HepG2 (cell line): Measurements from ENCODE around the gene LTV1. TPM values are rescaled to one million over a fixed set of nuclear protein-coding genes. Genes with fewer than 3 reads are reported as not detected.

ENCODE experiments used
- ATAC-seq: fragments of 200-7000 bp; cut with Tn5 transposase; 3 replicates; pipeline ENCODE4 v1.9.1; 2020; ENCODE audit warnings: mild to moderate bottlenecking, moderate library complexity
- BruUV-seq: library from RNA; stranded (reverse); fragments of 400-500 nt; replicated peaks from 2 replicates; lab custom pipeline; 2021; lab: Mats Ljungman, UMichigan
- CTCF ChIA-PET: fragments of 300-600 bp; formaldehyde crosslinking; extraction: SDS; loops from one replicate; lab custom pipeline; 2021; ENCODE audit warnings: low total read pairs, inconsistent platforms, low intra/inter-chr PET ratio; lab: Yijun Ruan, JAX
- POLR2A ChIA-PET: fragments of 350-600 bp; sonication (Branson Sonifier 250); formaldehyde crosslinking; loops from one replicate; lab custom pipeline; 2020; ENCODE audit warnings: antibody characterized with exemption, inconsistent platforms; lab: Yijun Ruan, JAX
- DNase-seq: peaks from one replicate; pipeline ENCODE4 v3.0.0-alpha.2; 2015; ENCODE audit warnings: low spot score
- FAIRE-seq: peaks from 3 replicates; lab custom pipeline; 2011; peaks lifted over from hg19 to GRCh38; lab: Jason Lieb, UNC
- H2AFZ ChIP-seq: one replicate; pipeline ENCODE4 v1.6.1; 2011; ENCODE audit warnings: low read length, inconsistent platforms
- H3K27ac ChIP-seq: fragments of 300-600 bp; 3 replicates; pipeline ENCODE4 v1.8.0; 2011; ENCODE audit warnings: mixed run types, mild to moderate bottlenecking, mixed read lengths, low read length, inconsistent platforms; ENCODE audit not compliant: insufficient read depth; ENCODE audit errors: extremely low read length
- H3K27me3 ChIP-seq, 2 experiments: fragments of 200-600 bp in 1 of 2; 2 replicates in 1 of 2; 3 replicates in 1 of 2; pipeline versions ENCODE4 v1.6.0 to v1.8.0; 2011; ENCODE audit warnings: low read length in 2 of 2, mild to moderate bottlenecking in 2 of 2, moderate library complexity in 2 of 2, inconsistent platforms in 1 of 2; ENCODE audit not compliant: insufficient read depth in 2 of 2, control insufficient read depth in 1 of 2
- H3K36me3 ChIP-seq, 2 experiments: fragments of 200-600 bp in 1 of 2; replicated peaks in 1 of 2; 2 replicates in 1 of 2; 3 replicates in 1 of 2; pipeline versions ENCODE4 v1.5.1 to v1.8.0; 2011; ENCODE audit warnings: low read length in 2 of 2, inconsistent platforms in 1 of 2; ENCODE audit not compliant: insufficient read depth in 2 of 2, control insufficient read depth in 1 of 2
- H3K4me1 ChIP-seq: 2 replicates; pipeline ENCODE4 v1.5.1; 2012; ENCODE audit warnings: low read length, inconsistent platforms; ENCODE audit not compliant: insufficient read depth
- H3K4me2 ChIP-seq: 2 replicates; pipeline ENCODE4 v1.6.0; 2011; ENCODE audit warnings: low read depth, low read length, inconsistent platforms
- H3K4me3 ChIP-seq, 3 experiments: fragments of 200-600 bp in 1 of 3; sonication (generic), shearing (Covaris generic) in 1 of 3; replicated peaks in 1 of 3; 2 replicates each; pipeline ENCODE4 v1.5.1; 2011 to 2016; ENCODE audit warnings: low read length in 3 of 3, inconsistent platforms in 2 of 3, low read depth in 2 of 3, mild to moderate bottlenecking in 2 of 3, control low read depth in 1 of 3, mixed read lengths in 1 of 3; ENCODE audit not compliant: insufficient read depth in 1 of 3
- H3K79me2 ChIP-seq: one replicate; pipeline ENCODE4 v1.6.1; 2011; ENCODE audit warnings: low read length, inconsistent platforms; ENCODE audit not compliant: insufficient read depth
- H3K9ac ChIP-seq: 2 replicates; pipeline ENCODE4 v1.6.0; 2011; ENCODE audit warnings: mild to moderate bottlenecking, low read depth, low read length, inconsistent platforms; ENCODE audit not compliant: insufficient read depth
- H3K9me3 ChIP-seq: 2 replicates; pipeline ENCODE4 v1.5.1; 2012; ENCODE audit warnings: mild to moderate bottlenecking, low read length
- H4K20me1 ChIP-seq: 2 replicates; pipeline ENCODE4 v1.6.0; 2011; ENCODE audit warnings: inconsistent platforms, mild to moderate bottlenecking, low read length, moderate library complexity; ENCODE audit not compliant: insufficient read depth
- ARNT ChIP-seq: fragments of 450-650 bp; IDR thresholded peaks from 2 replicates; pipeline ENCODE4 v1.6.1; 2017
- CCDC6 ChIP-seq: sonication (generic); formaldehyde crosslinking; IDR thresholded peaks from 2 replicates; pipeline ENCODE4 v1.8.1; 2022; ENCODE audit warnings: mild to moderate bottlenecking, missing genetic modification reagents, moderate library complexity
- EZH2 ChIP-seq: conservative IDR thresholded peaks from 2 replicates; pipeline ENCODE4 v1.6.1; 2012; ENCODE audit warnings: mild to moderate bottlenecking, low read depth, low read length, moderate library complexity
- HMG20A ChIP-seq: IDR thresholded peaks from 2 replicates; pipeline ENCODE4 v1.6.1; 2016; ENCODE audit warnings: borderline replicate concordance
- MEIS1 ChIP-seq: sonication (generic); formaldehyde crosslinking; IDR thresholded peaks from 2 replicates; pipeline ENCODE4 v1.9.0; 2021; ENCODE audit warnings: mild to moderate bottlenecking, missing genetic modification reagents, moderate library complexity, borderline replicate concordance
- MXD1 ChIP-seq: sonication (generic); formaldehyde crosslinking; IDR thresholded peaks from 2 replicates; pipeline ENCODE4 v1.4.0; 2020; ENCODE audit warnings: mild to moderate bottlenecking, missing genetic modification reagents
- MYNN ChIP-seq: sonication (generic); formaldehyde crosslinking; IDR thresholded peaks from 2 replicates; pipeline ENCODE4 v1.4.0; 2020; ENCODE audit warnings: mild to moderate bottlenecking, low read depth, missing genetic modification reagents
- NCOA5 ChIP-seq: sonication (generic); formaldehyde crosslinking; IDR thresholded peaks from 2 replicates; pipeline ENCODE4 v1.4.0; 2020; ENCODE audit warnings: missing genetic modification reagents
- NKX3-1 ChIP-seq: sonication (generic); formaldehyde crosslinking; IDR thresholded peaks from 2 replicates; pipeline ENCODE4 v1.5.0; 2020; ENCODE audit warnings: missing genetic modification reagents
- NPAS2 ChIP-seq: sonication (generic); formaldehyde crosslinking; IDR thresholded peaks from 2 replicates; pipeline ENCODE4 v1.8.0; 2022; ENCODE audit warnings: mild to moderate bottlenecking, missing genetic modification reagents, borderline replicate concordance
- NR2F1 ChIP-seq, 2 experiments: fragments of 450-650 bp in 1 of 2; formaldehyde crosslinking in 1 of 2; IDR thresholded peaks; 2 replicates each; pipeline versions ENCODE4 v1.5.0 to v1.6.1; 2016 to 2020; ENCODE audit warnings: mild to moderate bottlenecking in 1 of 2, missing compliant biosample characterization in 1 of 2, missing genetic modification reagents in 1 of 2, moderate library complexity in 1 of 2
- NR2F2 ChIP-seq: IDR thresholded peaks from 2 replicates; pipeline ENCODE4 v1.6.1; 2012; ENCODE audit warnings: low read depth, inconsistent platforms, borderline replicate concordance
- SOX13 ChIP-seq, 3 experiments: fragments of 450-650 bp in 1 of 3; sonication (generic) in 1 of 3; formaldehyde crosslinking in 1 of 3; IDR thresholded peaks in 2 of 3; conservative IDR thresholded peaks in 1 of 3; 2 replicates each; pipeline versions ENCODE4 v1.5.0 to v1.6.1; 2016 to 2020; ENCODE audit warnings: antibody characterized with exemption in 1 of 3, mild to moderate bottlenecking in 1 of 3, missing compliant biosample characterization in 1 of 3, missing genetic modification reagents in 1 of 3, moderate library complexity in 1 of 3
- ZNF282 ChIP-seq: fragments of 450-650 bp; IDR thresholded peaks from 2 replicates; pipeline ENCODE4 v1.6.1; 2018; ENCODE audit not compliant: partially characterized antibody
- WGBS: methylation state at CpG from one replicate; pipeline ENCODE4 v1.1.6; 2017; ENCODE audit warnings: low lambda C conversion rate; 5-methylcytosine and 5-hydroxymethylcytosine counted together
- in situ Hi-C: cut with HindIII; loops from 2 replicates; pipeline ENCODE4 v1.10.0; 2017; ENCODE audit warnings: low pct_unique_long_range_greater_than_20kb; ENCODE audit not compliant: extremely low pct_ligation_motif_present
- intact Hi-C: fragments of 100-400 bp; cut with micrococcal nuclease; formaldehyde crosslinking; loops from one replicate; pipeline ENCODE4 v1.10.0; 2022; ENCODE audit not compliant: unreplicated experiment
- polyA plus RNA-seq, 8 experiments: library from polyadenylated mRNA; depleted of rRNA in 3 of 8; stranded (reverse) in 7 of 8; unstranded in 1 of 8; fragments of >200 nt; fragmentation: Illumina TruSeq in 4 of 8; extraction: Trizol in 4 of 8; gene quantifications; 2 replicates each; pipeline versions ENCODE4 v1.2.1 to v1.2.3, GENCODE V29; 2011 to 2016; ENCODE audit warnings: low read depth in 4 of 8, missing spikeins in 1 of 8, mixed read lengths in 1 of 8; ENCODE audit not compliant: insufficient read depth in 1 of 8
- total RNA-seq, 5 experiments: library from RNA; depleted of rRNA; stranded (reverse); fragments of >200 nt; fragmentation: Illumina TruSeq; extraction: Trizol; gene quantifications; 2 replicates each; pipeline ENCODE4 v1.2.3, GENCODE V29; 2016; ENCODE audit warnings: low read depth in 1 of 5
- TF ChIP-seq, protein P1 (sequence below): IDR thresholded peaks from 2 replicates; pipeline ENCODE4 v1.6.1; 2012; ENCODE audit warnings: low read length, improper control_type of control experiment
- TF ChIP-seq, protein P2 (sequence below): sonication (generic); formaldehyde crosslinking; IDR thresholded peaks from 2 replicates; pipeline ENCODE4 v1.8.0; 2022; ENCODE audit warnings: mild to moderate bottlenecking, missing genetic modification reagents, borderline replicate concordance

The LTV1 gene
- total and polyA plus RNA-seq, 2 of the 13 experiments (the other 11 are each of a cell fraction or from before 2014, with no cell fraction given): 21.1 to 85.8 TPM

- TF ChIP-seq HMG20A (CRISPR knock-in tag) (no peak), ZNF282 (no peak)
Observed at GRCh38 chr6:143896126-143896860, 53.2 kb downstream of the LTV1 start (continued).

DNA sequence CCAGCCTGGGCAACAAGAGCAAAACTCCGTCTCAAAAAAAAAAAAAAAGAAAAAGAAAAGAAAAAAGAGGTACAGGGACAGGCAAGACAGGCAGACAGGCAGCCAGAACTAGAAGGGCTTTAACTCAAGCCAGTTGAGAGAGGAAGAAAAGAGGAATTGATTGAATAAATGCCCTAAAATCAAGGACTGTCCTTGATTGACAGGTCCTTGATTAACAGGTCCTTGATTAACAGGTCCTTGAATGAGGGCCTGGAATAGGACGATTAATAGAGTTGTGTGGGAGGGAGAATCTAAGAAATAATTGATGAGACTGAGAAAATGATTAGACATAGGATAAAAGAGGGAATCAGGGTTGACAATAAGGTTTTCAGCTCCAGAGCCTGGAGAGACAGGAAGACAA, 57.2 kb downstream of the LTV1 start:
- Histone ChIP-seq H3K4me1 (no peaks in the 10 kb centered on the region), H3K9ac (no peak overlapping the region), H4K20me1 (no peaks in the 10 kb centered on the region), H3K79me2 (no peaks in the 10 kb centered on the region), H3K4me3 (no peak overlapping the region), H3K36me3 (no peaks in the 10 kb centered on the region), H3K27me3 (peaks cover 0 to 4% of the 10 kb centered on the region in 2 experiments; a peak in 1 of 5 replicates), H3K27ac (no peak overlapping the region), H2AFZ (no peak overlapping the region), H3K4me2 (no peak overlapping the region), H3K9me3 (no peaks in the 10 kb centered on the region)
- TF ChIP-seq, protein P1, sequence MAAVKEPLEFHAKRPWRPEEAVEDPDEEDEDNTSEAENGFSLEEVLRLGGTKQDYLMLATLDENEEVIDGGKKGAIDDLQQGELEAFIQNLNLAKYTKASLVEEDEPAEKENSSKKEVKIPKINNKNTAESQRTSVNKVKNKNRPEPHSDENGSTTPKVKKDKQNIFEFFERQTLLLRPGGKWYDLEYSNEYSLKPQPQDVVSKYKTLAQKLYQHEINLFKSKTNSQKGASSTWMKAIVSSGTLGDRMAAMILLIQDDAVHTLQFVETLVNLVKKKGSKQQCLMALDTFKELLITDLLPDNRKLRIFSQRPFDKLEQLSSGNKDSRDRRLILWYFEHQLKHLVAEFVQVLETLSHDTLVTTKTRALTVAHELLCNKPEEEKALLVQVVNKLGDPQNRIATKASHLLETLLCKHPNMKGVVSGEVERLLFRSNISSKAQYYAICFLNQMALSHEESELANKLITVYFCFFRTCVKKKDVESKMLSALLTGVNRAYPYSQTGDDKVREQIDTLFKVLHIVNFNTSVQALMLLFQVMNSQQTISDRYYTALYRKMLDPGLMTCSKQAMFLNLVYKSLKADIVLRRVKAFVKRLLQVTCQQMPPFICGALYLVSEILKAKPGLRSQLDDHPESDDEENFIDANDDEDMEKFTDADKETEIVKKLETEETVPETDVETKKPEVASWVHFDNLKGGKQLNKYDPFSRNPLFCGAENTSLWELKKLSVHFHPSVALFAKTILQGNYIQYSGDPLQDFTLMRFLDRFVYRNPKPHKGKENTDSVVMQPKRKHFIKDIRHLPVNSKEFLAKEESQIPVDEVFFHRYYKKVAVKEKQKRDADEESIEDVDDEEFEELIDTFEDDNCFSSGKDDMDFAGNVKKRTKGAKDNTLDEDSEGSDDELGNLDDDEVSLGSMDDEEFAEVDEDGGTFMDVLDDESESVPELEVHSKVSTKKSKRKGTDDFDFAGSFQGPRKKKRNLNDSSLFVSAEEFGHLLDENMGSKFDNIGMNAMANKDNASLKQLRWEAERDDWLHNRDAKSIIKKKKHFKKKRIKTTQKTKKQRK: no peak
- TF ChIP-seq NR2F1 (CRISPR knock-in tag; IDR thresholded peaks at IDR 0.05) (no peak), NPAS2 (no peak), NR2F2 (no peak), NCOA5 (CRISPR knock-in tag) (no peak), NKX3-1 (CRISPR knock-in tag) (no peak), CCDC6 (CRISPR knock-in tag) (no peak), SOX13 (IDR thresholded peaks at IDR 0.05) (no peak), SOX13 (CRISPR knock-in tag; conservative IDR thresholded peaks at IDR 0.05 in 1 of 2, IDR thresholded peaks at IDR 0.05 in 1 of 2) (no peak), MYNN (CRISPR knock-in tag) (no peak), MEIS1 (CRISPR knock-in tag) (no peak), MXD1 (CRISPR knock-in tag) (no peak), ARNT (no peak), EZH2 (no peak)
- TF ChIP-seq, protein P2, sequence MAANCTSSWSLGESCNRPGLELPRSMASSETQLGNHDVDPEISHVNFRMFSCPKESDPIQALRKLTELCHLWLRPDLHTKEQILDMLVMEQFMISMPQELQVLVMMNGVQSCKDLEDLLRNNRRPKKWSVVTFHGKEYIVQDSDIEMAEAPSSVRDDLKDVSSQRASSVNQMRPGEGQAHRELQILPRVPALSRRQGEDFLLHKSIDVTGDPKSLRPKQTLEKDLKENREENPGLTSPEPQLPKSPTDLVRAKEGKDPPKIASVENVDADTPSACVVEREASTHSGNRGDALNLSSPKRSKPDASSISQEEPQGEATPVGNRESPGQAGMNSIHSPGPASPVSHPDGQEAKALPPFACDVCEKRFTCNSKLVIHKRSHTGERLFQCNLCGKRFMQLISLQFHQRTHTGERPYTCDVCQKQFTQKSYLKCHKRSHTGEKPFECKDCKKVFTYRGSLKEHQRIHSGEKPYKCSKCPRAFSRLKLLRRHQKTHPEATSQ (CRISPR knock-in tag): no peak
- POLR2A ChIA-PET: no interaction called here
- ATAC-seq (no peak), FAIRE-seq (no peak), DNase-seq (no peak)
- intact Hi-C loops: no loop called here
- CTCF ChIA-PET: no interaction called here
- 20% methylated on average over 2 of the region's 2 CpGs for WGBS
- in situ Hi-C loops: no loop called here
- no TSS peak for BruUV-seq
